GM21360 (cell line): ENCODE data around the gene JCHAIN.
"Not testable (repeated sequence)": the region's sequence is repeated elsewhere in the genome, so short reads cannot be mapped to it uniquely, and the experiment has no call there.

Experiments
- ATAC-seq: cut with Tn5 transposase; IDR thresholded peaks from one replicate; pipeline ENCODE4 v1.9.1; 2021; ENCODE audit warnings: mild to moderate bottlenecking, moderate library complexity; ENCODE audit not compliant: unreplicated experiment

The JCHAIN gene

DNA sequence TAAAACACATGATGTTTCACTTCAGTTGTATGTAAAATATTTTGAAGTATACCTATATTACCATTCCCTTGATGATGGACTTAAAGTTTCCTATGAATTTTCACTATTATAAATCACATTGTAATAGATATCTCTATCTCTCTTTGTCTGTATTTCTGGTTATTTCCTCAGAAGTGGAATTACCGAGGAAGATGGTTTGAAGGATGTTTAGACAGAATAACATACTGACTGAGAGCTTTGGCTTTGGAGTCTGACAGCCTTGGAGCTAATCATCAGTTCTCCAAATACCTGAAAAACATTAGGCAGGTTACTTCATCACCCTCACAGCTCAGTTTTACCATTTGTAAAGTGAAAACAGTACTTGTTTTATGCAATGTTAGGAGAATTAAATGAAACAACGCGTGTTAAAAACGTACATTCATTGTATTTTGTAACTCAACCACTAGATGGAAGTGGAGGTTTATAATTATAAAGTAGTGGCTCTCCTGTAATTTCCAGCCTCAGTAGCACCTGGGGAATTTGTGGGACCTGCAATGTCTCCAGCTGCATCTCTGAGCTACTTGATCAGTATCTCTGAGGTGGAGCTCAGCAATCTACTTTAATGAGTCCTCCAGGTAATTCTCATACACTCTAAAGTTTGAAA, 14.3 kb downstream of the JCHAIN start:
- peak; percentile 57 for ATAC-seq

DNA sequence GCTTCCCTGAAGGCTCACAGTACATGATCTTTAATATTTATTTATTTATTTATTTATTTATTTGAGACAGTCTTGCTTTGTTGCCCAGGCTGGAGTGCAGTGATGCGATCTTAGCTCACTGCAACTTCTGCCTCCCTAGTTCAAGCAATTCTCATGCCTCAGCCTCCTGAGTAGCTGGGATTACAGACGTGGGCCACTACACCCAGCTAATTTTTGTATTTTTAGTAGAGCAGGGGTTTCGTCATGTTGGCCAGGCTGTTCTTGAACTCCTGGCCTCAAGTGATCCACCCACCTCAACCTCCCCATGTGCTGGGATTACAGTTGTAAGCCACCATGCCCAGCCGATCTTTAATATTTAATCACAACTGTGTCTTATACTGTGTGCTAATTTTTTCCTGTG, 15.6 kb downstream of the JCHAIN start:
- ATAC-seq: not testable (repeated sequence)

DNA sequence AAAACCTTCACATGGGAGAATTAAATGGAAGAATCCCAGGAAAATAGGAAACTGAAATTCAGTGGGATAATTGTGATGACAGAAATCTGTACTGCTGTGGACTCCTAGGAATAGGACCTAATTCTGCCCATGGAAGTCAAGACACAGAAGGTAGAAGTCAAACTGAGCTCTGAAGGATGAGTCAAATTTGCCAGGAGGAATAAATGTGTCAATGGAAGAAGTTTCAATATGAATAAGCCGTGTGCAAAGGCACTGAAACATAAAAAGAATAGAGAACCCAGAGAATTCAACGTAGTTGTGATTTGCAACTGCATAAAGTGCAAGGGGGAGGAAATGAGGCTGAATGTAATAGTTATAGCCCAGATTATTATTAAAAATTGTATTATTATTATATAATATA, 26.1 kb downstream of the JCHAIN start:
- no peak for ATAC-seq

- no peak for ATAC-seq
These were observed 28.9 kb downstream of the JCHAIN start for GRCh38 chr4:70637239-70637913.

DNA sequence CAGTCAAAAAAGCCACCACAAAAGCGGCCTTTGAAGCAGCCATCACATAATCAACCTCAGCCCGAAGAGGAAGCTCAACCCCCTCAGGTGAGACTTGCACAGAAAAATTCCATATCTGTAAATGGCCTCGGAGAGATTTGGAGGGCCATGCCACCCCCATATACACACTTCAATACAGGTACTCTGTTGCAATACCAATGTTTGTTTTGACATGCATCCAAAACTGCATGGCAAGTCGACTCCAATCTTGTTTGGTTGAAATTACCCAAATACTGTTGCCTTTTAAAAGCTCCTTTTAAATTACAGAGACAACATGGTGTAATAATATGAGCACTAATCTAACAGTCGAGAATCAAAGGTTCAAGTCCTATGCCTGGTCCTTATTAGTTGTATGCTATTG, 31.8 kb downstream of the JCHAIN start:
- ATAC-seq: no peak

- no peak for ATAC-seq
These were observed 34.3 kb downstream of the JCHAIN start for GRCh38 chr4:70632028-70632427.

- ATAC-seq: no peak
These were observed 36.1 kb downstream of the JCHAIN start for GRCh38 chr4:70630162-70630561.

- no peak for ATAC-seq
These were observed 36.7 kb downstream of the JCHAIN start for GRCh38 chr4:70629469-70630090.

DNA sequence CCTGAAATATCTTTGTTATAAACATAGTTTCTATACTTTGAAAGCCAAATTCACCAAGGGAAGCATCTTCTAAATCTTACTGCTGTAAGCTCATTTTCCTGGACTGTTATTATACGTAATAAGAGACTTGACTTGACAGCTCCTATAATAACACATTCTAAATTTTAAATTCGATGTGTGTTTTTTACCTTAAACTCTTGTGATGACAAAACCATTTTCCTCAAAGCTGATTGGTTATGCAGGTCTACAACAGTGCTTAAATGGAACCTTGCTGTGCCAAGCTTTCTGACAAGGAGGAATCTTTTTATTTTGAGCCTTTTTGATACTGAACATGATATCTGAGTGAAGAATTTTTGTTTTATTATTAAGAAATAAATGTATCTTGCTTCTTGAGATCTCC, 37.9 kb downstream of the JCHAIN start, which contains the start of gene ENAM:
Gene ENAM (plus strand): TSS at position 301 of the 400 bp plus-strand sequence. CDS start 757 bp downstream, outside the sequence.
- ATAC-seq: no peak

- no peak for ATAC-seq
These were observed 38.7 kb downstream of the JCHAIN start for GRCh38 chr4:70627620-70628019.

- ATAC-seq: no peak
These were observed 42.0 kb downstream of the JCHAIN start for GRCh38 chr4:70624226-70624793.

DNA sequence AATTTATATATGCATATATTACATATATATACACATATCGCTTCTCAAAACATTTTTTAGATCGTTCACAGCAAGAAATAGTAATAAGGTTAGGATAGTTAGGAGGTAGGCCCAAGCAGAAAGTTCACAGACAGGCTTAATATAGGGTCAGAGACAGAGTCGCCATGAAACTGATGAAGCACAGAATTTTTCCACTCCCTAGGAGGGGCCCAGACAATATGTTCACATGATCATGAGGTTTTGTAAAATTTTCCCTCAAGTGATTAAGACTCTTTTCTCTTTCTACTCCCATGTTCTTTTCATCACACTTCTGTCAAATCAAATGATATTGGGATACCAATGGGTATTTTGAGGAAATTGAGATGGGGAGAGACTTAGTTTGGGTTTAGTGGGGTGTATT, 43.0 kb downstream of the JCHAIN start:
- no peak for ATAC-seq

GRCh38 chr4:70619778-70620177, 46.5 kb downstream of the JCHAIN start:
- ATAC-seq: no peak

GRCh38 chr4:70619288-70619687, 47.0 kb downstream of the JCHAIN start:
- no peak for ATAC-seq

DNA sequence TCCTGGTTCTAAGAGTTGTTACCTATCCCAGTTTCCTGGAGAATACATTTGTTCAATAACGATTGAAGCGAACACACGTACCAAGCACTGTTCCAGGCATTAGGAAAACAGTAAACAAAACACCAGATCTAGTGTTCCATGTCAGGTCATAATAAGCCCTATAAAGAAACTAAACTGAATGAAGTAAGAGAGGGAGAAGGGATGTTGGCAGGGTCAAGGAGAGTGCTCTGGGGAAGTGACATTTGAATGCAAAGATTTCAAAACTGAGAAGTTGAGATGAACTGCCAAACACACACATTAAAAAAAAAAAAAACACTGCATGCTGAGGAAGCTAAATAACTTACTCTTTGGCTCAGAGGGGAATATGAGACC, 52.1 kb downstream of the JCHAIN start:
- no peak for ATAC-seq

GRCh38 chr4:70613306-70614183, 52.8 kb downstream of the JCHAIN start:
- no peak for ATAC-seq

GRCh38 chr4:70608324-70608723, 58.0 kb downstream of the JCHAIN start:
- no peak for ATAC-seq

- no peak for ATAC-seq
These were observed 58.9 kb downstream of the JCHAIN start for GRCh38 chr4:70607334-70607853.

- ATAC-seq: no peak
These were observed 59.8 kb downstream of the JCHAIN start for GRCh38 chr4:70606459-70606858.
